ENCODE results near the gene SEZ6. TPM values are rescaled to one million over a fixed set of nuclear protein-coding genes. Genes with fewer than 3 reads are reported as not detected.
A peak's percentile ranks its signal among the peaks of the same experiment; 100 is the strongest.

The SEZ6 gene
- total and polyA plus RNA-seq, 2 donors (not counting 1 experiment from before 2014, with no cell fraction given) = not detected

DNA sequence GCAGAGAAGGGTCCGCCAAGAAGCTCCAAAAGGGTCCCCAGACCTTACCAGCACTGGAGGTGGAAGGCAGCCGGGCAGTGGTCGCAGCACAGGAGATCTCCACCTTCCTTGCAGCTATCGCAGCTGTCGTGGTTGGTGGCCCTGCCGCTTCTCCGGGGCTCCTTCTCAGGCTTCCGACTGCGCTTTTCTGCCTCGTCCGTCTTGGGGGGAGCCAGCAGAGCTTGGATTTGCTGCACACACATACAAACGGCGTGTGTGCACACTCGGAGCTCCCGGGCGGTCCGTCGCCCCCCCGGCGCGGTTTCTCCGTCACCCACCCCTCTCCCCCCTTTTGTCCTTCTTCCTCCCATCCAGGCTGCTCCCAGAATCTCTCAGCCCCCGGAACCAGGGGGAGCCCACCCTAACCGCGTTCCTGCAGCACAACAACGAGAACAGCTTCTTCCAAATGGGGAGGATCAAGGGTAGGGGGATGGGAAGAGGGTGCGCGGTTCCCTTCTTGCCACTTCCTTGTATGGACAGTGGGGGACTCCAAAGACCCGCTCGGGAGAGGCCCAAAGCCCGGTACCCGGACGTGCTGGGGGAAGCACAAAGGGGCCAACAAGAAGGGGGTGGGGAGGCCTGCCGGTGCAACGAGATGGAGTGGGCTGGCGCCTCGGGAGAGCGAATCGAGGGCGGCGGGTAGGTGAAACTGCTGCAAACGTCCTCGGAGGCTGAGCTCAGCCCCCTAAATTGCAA, 55.6 kb downstream of the SEZ6 start:
- Histone ChIP-seq H3K4me2 (replicated peaks; ENCODE audit: low read depth, low read length, poor library complexity, severe bottlenecking) (peak overlapping the region; percentile 92), H3K4me1 (ENCODE audit: control insufficient read depth in 2 of 2, insufficient read depth in 2 of 2, low read length in 2 of 2) (peaks cover 40 to 46% of the 10 kb centered on the region in 2 donors), H4K20me1 (ENCODE audit: control insufficient read depth, insufficient read depth, low read length, poor library complexity, severe bottlenecking) (peaks cover 33% of the 10 kb centered on the region), H3K36me3 (replicated peaks in 1 of 2; ENCODE audit: control extremely low read depth in 1 of 2, control insufficient read depth in 1 of 2, extremely low read depth in 1 of 2, insufficient read depth in 2 of 2, low read length in 1 of 2) (peaks cover 0 to under 1% of the 10 kb centered on the region in 2 experiments), H2AFZ (ENCODE audit: insufficient read depth, low read depth, low read length, poor library complexity, severe bottlenecking) (peak overlapping the region; percentile 89), H3K27me3 (replicated peaks in 1 of 4; ENCODE audit: control extremely low read depth in 1 of 4, control insufficient read depth in 3 of 4, insufficient read depth in 4 of 4, low read length in 3 of 4) (no peaks in the 10 kb centered on the region), H3K9ac (ENCODE audit: low read length) (peak overlapping the region; percentile 71), H3K4me3 (ENCODE audit: control extremely low read depth in 1 of 5, extremely low read depth in 1 of 5, insufficient read depth in 1 of 5, low read depth in 2 of 5, low read length in 4 of 5) (peak overlapping the region; percentile 81 to 93 (median 85)), H3K27ac (ENCODE audit: low read length in 2 of 2) (peak overlapping the region; percentile 67 to 76), H3K9me3 (ENCODE audit: control extremely low read depth in 1 of 3, control insufficient read depth in 2 of 3, insufficient read depth in 1 of 3, low read length in 2 of 3) (no peaks in the 10 kb centered on the region), H3K79me2 (ENCODE audit: control insufficient read depth, insufficient read depth, low read length) (peaks cover 58% of the 10 kb centered on the region)
- Mint-ChIP-seq H3K27me3 (no peaks in the 10 kb centered on the region), H3K27ac (peak overlapping the region; percentile 92), H3K4me1 (peaks cover 35% of the 10 kb centered on the region), H3K9me3 (ENCODE audit: insufficient read depth) (no peaks in the 10 kb centered on the region), H3K4me3 (peak overlapping the region; percentile 95)
- DNase-seq (peak; percentile 73), ATAC-seq (ENCODE audit: low read depth) (no peak)
- intact Hi-C loops (cut with micrococcal nuclease) = loop anchor here (5.0 to 10.0 kb wide), 3 partner anchors 108 to 615 kb away; partner anchors contain the start of genes ABHD15, FAM222B, POLDIP2 and TP53I13
- POLR2A ChIA-PET = interaction anchor here (0.6 to 4.4 kb wide), 15 partner anchors 39 to 618 kb away, joined by 3 to 27 read pairs (median 7); partner anchors contain the start of genes DHRS13, FLOT2, NEK8 and RPL23A
- CTCF ChIA-PET = interaction anchor here (0.8 to 2.1 kb wide), 14 partner anchors 18 to 303 kb away, joined by 3 to 25 read pairs (median 4); partner anchors contain the start of genes DHRS13, FLOT2, MYO18A and NEK8
- TF ChIP-seq EZH2 (IDR thresholded peaks at IDR 0.05; ENCODE audit: borderline replicate concordance, insufficient read depth, low read depth, low read length, poor library complexity, severe bottlenecking) (no peak), CTCF (IDR thresholded peaks at IDR 0.05) (no peak)
- WGBS (ENCODE audit: insufficient coverage) = under 1% methylated on average over 40 of the region's 43 CpGs
